A673 (cell line): ENCODE results near the gene EFR3B. TPM values are rescaled to one million over a fixed set of nuclear protein-coding genes. Genes with fewer than 3 reads are reported as not detected.

Source experiments
- BruUV-seq: library from RNA; stranded (reverse); fragments of 400-500 nt; replicated peaks from 2 replicates; lab custom pipeline; 2021; lab: Mats Ljungman, UMichigan
- CTCF ChIA-PET: fragments of 300-600 bp; sonication (Branson Sonifier 250); formaldehyde crosslinking; loops from one replicate; lab custom pipeline; 2022; ENCODE audit warnings: antibody characterized with exemption; lab: Charles Lee
- POLR2A ChIA-PET: fragments of 300-600 bp; sonication (Branson Sonifier 250); formaldehyde crosslinking; loops from one replicate; lab custom pipeline; 2022; ENCODE audit warnings: antibody characterized with exemption; ENCODE audit not compliant: low non-redundant PET; lab: Charles Lee
- DNase-seq: peaks from one replicate; pipeline ENCODE4 v3.0.0-alpha.2; 2015; ENCODE audit warnings: low spot score
- H3K27ac ChIP-seq: fragments of 200-600 bp; sonication (generic); 2 replicates; pipeline ENCODE4 v1.5.1; 2016; ENCODE audit warnings: mixed run types, low read depth, mild to moderate bottlenecking, mixed read lengths, antibody characterized with exemption, low read length; ENCODE audit not compliant: poor library complexity, severe bottlenecking
- H3K27me3 ChIP-seq: fragments of 200-600 bp; sonication (generic); replicated peaks from 2 replicates; pipeline ENCODE4 v1.6.1; 2017; ENCODE audit warnings: mixed run types, low read depth, mild to moderate bottlenecking, mixed read lengths, antibody characterized with exemption, low read length; ENCODE audit not compliant: insufficient read depth, poor library complexity
- H3K36me3 ChIP-seq: fragments of 200-600 bp; sonication (generic); 2 replicates; pipeline ENCODE4 v1.6.1; 2016; ENCODE audit warnings: mixed run types, mild to moderate bottlenecking, mixed read lengths, antibody characterized with exemption, low read length; ENCODE audit not compliant: insufficient read depth, poor library complexity, severe bottlenecking
- H3K4me1 ChIP-seq: fragments of 200-600 bp; sonication (generic); 2 replicates; pipeline ENCODE4 v1.6.1; 2017; ENCODE audit warnings: mixed run types, mild to moderate bottlenecking, mixed read lengths, antibody characterized with exemption, low read length; ENCODE audit not compliant: insufficient read depth, poor library complexity, severe bottlenecking
- H3K4me3 ChIP-seq: fragments of 200-600 bp; sonication (generic); 2 replicates; pipeline ENCODE4 v1.5.1; 2016; ENCODE audit warnings: low read depth, mixed run types, mild to moderate bottlenecking, mixed read lengths, low read length; ENCODE audit not compliant: poor library complexity, severe bottlenecking
- H3K9me3 ChIP-seq: fragments of 200-600 bp; sonication (generic); 2 replicates; pipeline ENCODE4 v1.6.1; 2016; ENCODE audit warnings: mixed run types, low read depth, mild to moderate bottlenecking, mixed read lengths, antibody characterized with exemption, low read length; ENCODE audit not compliant: poor library complexity, severe bottlenecking
- CTCF ChIP-seq: fragments of 300-800, 200-600 bp; sonication (generic); conservative IDR thresholded peaks from 2 replicates; pipeline ENCODE4 v1.5.1; 2017; ENCODE audit warnings: low read depth, mild to moderate bottlenecking, antibody characterized with exemption, low read length, moderate library complexity, mixed read lengths
- EZH2 ChIP-seq: fragments of 200-600 bp; sonication (generic); IDR thresholded peaks from 2 replicates; pipeline ENCODE4 v1.6.1; 2017; ENCODE audit warnings: borderline replicate concordance, low read depth, mild to moderate bottlenecking, mixed read lengths, antibody characterized with exemption, low read length; ENCODE audit not compliant: poor library complexity, severe bottlenecking
- intact Hi-C: fragments of 100-400 bp; cut with micrococcal nuclease; formaldehyde crosslinking; loops from one replicate; pipeline ENCODE4 v1.10.0; 2022; ENCODE audit not compliant: unreplicated experiment
- total RNA-seq: library from RNA; stranded (reverse); gene quantifications from 2 replicates; pipeline ENCODE4 v1.2.3, GENCODE V29; 2021

EFR3B gene
- total RNA-seq, 1 experiment from 2014 or later = 1.0 TPM

- BruUV-seq = no TSS peak
- POLR2A ChIA-PET = no interaction called here
- Histone ChIP-seq H3K4me1 (peaks cover 4% of the 10 kb centered on the region), H3K4me3 (no peak overlapping the region), H3K27ac (no peak overlapping the region), H3K27me3 (peaks cover 83% of the 10 kb centered on the region), H3K9me3 (no peaks in the 10 kb centered on the region), H3K36me3 (no peaks in the 10 kb centered on the region)
- CTCF ChIA-PET = no interaction called here
- DNase-seq = no peak
- intact Hi-C loops = no loop called here
- TF ChIP-seq EZH2 = no peak
- TF ChIP-seq CTCF = no peak
Observed at GRCh38 chr2:25082002-25082622, 40.2 kb downstream of the EFR3B start.

- Histone ChIP-seq H3K27ac (no peak overlapping the region), H3K27me3 (peaks cover 59% of the 10 kb centered on the region), H3K4me3 (no peak overlapping the region), H3K4me1 (no peaks in the 10 kb centered on the region), H3K9me3 (no peaks in the 10 kb centered on the region), H3K36me3 (no peaks in the 10 kb centered on the region)
- no peak for DNase-seq
- BruUV-seq = no TSS peak
- intact Hi-C loops = no loop called here
- ChIA-PET CTCF (no interaction called here), POLR2A (no interaction called here)
- no peak for TF ChIP-seq EZH2
Observed at GRCh38 chr2:25085761-25086560, 44.1 kb downstream of the EFR3B start.

- ChIA-PET POLR2A (no interaction called here), CTCF (no interaction called here)
- TF ChIP-seq CTCF (no peak), EZH2 (no peak)
- H3K4me1 ChIP-seq = no peaks in the 10 kb centered on the region
- no peak overlapping the region for H3K4me3 ChIP-seq
- DNase-seq = no peak
- no TSS peak for BruUV-seq
- intact Hi-C loops = no loop called here
- no peaks in the 10 kb centered on the region for H3K9me3 ChIP-seq
- H3K27me3 ChIP-seq = peaks cover 37% of the 10 kb centered on the region
- no peaks in the 10 kb centered on the region for H3K36me3 ChIP-seq
- H3K27ac ChIP-seq = no peak overlapping the region
Observed at GRCh38 chr2:25088817-25089516, 47.1 kb downstream of the EFR3B start.
